ENCODE data around the gene CYP1B1.

Gene CYP1B1

DNA sequence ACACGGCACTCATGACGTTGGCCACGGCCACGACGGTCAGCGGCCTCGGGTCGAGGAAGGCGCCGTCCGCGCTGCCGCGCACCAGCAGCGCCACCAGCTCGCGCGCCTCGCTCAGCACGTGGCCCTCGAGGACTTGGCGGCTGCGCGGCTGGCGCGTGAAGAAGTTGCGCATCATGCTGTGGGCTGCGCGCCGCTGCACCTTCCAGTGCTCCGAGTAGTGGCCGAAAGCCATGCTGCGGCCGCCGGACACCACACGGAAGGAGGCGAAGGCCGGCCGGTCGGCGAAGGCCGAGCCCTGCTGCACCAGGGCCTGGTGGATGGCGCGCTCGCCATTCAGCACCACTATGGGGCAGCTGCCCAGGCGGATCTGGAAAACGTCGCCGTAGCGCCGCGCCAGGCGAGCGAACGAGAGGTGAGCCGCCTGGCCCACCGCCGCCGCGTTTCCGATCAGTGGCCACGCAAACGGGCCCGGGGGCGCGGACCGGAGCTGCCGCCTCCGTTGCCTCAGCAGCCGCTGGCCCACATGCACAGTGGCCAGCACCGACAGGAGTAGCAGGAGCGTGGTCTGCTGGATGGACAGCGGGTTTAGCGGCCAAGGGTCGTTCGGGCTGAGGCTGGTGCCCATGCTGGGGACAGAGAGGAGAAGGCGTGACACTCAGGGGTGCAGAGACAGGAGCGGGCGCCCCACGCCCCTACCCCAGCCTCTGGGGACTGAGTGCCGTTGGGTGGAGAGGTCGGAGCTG is 1.0 kb downstream of the CYP1B1 start:
- DNase-seq, result no peak

DNA sequence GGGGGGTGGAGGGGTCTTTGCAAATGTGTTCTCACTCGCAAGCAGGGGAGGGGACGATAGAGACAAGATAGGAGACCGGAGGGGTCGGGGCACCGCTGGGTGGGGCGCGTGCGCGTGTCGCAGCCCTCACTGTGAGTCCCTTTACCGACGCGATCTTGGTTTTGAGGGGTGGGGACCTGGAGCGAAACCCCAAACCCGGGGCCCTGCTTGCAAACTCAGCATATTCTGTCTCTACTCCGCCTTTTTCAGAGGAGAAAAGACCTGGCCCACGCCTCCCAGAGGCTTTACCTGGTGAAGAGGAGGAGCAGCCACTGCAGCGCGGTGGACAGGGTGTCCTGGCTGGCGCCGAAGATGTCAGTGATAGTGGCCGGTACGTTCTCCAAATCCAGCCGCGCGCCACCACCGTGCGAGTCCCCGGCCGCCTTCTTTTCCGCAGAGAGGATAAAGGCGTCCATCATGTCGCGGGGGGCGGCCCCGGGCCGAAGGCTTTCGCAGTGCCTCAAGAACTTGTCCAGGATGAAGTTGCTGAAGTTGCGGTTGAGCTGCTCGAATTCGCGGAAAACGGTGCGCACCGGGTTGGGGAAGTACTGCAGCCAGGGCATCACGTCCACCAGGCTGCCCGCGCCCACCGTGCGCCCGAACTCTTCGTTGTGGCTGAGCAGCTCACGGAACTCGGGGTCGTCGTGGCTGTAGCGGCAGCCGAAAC is 1.7 kb downstream of the CYP1B1 start:
- DNase-seq, result no peak

DNA sequence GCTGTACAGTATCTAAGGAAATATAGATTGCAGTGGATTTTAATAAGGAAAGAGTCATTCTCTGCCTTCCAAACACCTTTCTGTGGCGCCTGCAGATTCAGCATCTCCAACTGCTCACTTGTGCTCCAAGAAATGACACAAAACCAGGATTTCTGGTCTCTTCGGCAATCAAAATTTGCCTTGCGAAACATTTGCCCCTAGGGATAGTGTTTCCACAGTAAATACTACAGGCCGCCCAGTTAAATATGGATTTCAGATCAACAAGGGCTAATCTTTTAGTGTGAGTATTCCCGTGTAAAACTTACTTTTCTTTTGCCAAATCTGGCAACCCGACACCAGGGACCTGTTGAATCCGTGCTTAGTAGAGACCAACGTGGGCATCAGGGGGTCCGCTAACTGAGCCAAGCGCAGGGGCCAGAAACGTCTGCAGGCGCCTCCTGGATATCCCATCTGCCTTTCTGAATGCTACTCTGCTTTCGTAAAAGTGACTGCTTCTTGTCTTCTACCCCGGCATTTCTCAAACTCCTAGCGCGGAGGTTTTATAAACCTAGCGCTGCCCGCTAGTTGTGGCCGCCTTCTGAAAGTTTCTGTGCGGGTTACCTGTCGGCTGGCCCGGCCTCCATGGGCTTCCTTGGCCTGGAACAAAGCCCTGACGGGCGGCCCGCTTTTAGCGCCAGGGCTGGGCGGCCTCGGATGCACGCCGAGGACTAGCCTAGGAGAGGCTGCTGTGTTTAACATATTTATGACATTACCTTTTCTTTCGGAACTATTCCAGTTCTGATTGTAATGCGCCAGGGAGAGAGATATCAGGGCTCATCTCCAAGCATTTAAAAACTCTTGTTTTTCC is 2.5 kb downstream of the CYP1B1 start:
- DNase-seq, result no peak

DNA sequence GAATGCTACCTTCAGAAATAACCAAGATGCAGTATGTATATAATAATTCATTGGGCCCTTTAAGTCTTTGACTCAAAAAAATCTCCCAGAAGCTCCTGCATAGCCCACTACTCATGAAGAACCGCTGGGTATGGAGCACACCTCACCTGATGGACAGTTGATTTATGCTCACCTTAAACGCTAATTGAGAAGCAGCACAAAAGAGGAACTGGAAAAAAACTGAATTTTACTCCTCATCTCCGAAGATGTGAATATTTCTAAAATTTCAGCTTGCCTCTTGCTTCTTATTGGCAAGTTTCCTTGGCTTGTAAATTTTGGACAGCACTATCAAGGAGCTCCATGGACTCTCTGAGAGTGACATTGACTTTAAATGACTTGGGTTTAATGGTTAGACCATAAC is 5.5 kb downstream of the CYP1B1 start:
- no peak for DNase-seq

DNA sequence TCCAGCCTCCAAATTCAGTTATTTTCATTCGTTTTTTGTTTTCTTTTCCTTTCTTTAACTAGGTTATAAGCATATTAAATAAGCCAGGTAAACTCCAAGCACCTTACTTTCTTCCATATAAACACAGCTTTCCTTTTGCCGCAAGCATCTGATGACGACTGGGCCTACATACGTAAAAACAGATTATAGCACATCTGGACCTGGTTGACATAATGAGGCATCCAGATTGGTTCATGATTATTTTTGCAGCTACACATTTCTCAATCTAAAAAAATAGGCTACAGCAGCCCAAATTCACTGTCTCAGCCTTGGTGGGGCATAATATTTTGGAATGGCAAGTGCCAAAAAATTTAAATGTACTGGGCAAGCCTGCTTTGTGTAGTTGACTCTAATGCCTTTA is 7.7 kb downstream of the CYP1B1 start:
- DNase-seq, result no peak

DNA sequence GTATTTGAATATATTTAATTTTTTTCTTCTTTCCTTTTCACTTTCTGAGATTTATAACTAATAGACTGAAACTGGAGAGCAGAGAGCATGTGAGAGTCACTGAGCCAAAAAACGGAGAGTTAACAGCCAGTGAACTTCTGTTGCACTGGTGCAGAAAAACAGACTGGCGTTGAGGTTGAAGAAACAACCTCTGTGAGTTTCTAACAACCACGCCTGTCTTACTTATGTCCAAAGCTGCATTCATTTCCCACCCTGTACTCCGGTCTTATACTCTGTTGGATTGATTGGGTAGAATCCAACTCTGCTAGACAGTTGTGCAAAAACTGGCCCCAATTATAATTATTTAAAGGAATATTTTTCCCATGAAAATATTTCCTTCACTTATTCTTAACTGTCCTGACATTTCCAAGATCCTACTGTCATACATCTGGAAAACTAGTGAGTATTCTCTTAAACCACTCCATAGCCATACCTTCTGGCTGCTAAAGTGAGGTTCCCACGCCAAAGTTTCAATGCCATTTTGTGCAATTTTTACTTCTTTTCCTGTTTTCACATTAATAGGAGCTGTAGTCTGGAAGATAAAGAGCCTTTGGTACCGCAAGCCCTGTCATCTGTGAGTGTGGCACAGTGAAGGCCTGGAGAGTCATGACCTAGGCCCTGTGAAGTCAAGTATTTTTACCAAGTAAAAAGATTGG is 9.4 kb downstream of the CYP1B1 start:
- DNase-seq, result no peak

DNA sequence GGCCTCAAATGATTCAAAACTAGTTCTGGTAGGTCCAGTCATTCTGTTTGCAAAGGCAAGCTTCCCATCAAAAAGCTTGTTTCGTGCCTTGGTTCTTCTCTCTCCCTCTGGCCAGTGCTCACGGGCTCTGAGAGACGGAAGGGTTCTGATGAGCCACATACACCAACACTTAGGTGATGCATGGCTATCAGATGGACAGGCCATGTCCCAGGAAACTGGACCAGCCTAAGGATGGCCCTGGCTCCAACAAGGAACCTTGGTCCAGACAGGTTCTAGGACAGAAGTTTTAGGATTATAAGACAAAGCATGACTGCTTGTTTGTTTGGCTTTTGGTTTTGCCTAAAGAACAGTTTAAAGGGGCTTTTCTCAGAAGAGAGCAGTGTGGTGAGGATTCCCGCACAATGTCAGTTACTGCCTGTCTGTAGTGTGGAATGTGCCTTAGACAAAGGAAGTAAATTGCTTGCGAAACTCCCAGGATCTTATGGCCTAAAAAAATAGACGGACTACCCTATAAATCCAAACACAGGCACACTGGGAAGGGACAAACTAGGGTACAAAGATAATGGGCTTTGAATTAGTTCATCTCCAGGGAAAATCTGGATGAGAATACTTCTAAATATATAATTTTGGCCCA is 10.3 kb downstream of the CYP1B1 start:
- no peak for DNase-seq

DNA sequence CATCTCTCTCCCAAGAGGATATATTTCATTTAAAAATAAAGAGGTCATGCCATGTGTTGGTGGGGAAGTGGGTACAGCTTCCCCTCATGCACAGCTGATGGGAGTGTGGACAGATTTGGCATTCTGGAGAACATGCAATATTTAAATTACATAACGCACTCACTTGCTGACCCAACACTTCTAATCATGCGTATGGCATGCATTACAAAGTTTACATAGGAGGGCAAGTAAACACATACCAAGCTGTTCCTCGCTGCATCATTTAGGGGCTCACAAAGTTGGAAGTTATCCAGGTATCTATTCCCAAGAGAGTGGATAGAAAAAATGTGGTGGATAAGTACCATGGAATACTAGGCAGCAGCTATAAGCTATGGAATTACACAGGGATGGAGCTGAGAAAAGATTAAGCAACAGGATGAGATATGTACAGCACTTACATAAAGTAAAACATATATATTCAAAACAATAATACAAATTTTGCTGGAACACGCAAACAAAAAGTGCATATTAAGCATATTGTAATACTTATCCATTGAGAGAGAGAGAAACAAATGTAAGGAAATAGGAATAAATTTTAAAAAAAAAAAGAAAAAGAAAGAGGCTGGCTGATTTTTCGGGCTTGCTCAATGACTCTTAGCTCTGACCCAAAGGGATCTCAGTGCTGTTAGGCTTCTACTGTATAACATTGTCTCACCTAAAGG is 11.0 kb downstream of the CYP1B1 start:
- DNase-seq, result no peak

DNA sequence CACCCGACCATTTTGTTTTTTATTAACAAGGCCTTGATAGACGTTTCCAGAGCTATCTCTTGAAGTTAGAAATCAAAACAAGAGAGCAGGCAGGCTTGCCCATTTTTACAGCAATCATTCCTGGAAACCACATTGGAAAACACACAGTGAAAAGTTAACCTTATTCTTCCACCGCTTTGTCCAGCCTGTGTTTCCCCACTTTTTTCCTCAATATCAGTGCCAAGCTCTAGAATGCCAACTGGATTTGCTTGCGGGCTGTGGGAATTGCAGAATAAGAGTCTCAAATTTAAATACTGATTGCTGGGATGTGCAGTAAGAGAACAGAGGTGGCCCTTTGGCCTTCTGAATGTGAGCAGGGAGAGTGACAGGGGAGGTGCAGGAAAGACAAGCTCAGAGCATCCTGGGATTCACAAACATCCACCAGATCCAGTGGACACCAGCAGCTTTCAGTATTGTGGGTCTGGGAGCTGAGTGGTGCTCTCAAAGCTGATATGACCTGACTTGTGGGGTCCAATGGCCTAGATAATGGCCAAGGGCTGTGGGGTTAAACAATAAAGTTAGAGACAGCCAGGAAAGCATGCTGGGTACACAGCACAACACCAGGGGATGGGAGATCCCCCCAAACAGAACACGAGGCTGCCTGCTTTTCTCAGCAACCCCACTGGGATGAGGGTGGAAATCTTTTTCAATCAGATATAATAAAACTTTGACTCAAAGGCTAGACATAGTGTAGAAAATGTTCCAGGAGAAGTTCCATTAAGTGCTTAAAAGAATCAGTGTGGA is 15.5 kb downstream of the CYP1B1 start:
- no peak for DNase-seq

DNA sequence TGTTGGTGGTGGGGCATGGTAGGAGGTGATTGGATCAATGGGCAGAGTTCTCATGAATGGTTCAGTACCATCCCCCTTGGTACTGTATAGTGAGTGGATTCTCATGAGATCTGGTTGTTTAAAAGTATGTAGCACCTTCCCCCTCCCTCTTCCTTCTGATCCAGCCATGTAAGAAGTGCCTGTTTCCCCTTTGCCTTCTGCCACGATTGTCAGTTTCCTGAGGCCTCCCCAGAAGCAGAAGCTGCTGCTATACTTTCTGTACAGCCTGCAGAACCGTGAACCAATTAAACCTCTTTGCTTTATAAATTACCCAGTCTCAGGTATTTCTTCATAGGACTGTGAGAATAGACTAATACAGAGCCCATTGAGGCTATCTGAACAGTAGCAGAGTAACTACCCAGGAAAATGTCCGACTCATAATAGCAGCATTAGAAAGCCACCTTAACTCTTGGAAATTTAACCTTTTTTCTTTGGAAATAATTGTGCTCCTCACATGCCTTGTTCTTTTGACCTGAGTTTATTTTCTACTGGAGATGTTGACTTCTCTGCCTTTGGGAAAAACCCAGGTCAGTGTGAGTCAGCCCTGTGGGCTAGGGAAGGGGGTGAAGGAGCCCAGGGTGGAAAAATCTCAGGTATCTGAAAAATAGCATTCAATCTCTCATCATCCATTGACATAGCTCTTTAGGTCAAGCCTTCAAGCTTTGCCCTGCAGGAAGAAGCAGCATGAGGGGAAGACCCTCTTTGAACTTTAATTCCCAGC is 18.1 kb downstream of the CYP1B1 start:
- DNase-seq, result no peak

DNA sequence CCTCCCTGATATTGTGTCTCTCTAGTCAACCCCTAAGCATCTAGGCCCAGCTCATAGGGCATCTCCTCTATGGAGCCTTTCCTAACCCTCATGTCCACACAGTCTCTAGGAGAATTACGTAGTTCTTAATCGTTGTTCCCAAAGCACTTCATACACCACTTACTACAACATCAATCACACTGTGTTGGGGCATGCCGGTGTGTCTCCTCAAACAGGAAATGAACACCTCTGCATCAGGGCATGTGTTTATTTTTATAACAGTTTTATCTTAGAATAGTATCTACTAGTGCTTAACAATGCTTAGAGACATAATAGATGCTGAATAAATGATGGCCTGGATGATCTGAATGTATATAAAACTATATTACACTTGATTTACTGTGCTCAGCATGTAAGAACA is 19.7 kb downstream of the CYP1B1 start:
- DNase-seq, result no peak

DNA sequence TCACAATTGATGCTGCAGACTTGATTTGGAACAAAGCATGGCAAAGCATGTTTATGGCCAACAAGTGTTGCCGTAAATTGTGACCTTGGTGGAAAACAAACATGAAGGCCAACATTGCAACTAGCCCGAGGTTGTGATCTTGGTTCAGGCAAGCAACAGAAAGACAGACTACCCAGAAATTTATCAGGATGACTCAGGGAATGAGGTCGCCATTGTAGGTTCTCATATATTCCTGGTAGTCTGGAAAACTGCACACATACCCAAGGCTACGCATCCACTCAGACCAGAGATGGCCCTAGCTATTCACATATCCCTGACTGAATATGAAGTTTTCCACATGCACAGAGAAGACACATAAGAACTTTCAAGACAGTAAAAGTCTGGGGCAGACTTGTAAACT is 30.1 kb downstream of the CYP1B1 start:
- no peak for DNase-seq

DNA sequence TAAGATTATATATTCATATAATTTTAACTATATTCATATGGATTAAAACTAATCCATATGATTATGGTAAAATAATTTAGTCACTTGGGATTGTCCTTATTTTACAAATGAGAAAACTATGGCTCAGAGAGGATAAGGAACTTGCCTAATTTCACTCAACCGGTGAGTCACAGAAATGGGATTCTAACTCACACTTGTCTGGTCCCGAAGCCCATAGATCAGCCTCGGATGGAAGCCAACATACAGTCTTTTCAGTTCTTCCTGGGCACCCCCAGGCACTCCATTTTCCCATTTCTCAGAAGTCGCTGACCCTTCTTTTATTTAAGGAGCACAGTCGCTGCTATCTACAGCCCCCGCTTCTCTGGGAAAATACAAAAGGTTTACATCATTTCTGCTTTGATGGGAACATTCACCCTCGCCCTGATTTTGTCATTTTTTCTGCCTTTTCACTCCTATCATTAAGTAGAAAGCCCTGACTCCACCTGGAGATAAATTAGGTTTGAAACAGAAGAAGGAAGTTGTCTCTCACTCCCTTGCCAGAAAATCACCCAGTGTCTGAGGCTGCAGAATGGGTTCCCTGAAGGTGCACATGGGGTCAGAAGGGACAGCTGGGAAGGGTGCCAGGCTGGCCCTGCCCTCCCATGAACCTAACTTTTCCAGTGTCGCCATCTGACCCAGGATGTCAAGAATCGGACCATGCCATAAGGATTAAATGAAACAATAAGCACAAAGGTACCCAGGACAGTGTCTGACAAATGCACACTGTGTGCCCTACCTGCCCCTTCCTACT is 36.6 kb downstream of the CYP1B1 start:
- no peak for DNase-seq

DNA sequence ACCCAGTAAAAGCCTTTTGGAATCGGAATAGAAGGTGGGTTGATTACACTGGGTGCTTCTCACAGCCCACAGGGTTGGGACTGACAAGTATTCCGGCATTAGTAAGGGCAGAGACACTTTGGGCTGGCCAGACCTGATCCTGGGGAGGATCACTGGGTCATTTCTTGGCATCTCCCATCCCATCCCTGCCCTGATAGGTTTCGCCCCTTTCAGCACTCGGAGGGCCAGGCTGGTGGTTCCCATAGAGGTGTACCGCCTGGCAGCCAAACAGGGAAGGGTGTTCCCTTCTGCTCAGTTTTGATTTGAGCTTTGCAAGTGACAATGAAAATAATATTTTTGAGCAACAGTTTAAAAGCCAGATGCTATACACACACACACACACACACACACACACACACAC is 37.3 kb downstream of the CYP1B1 start:
- DNase-seq, result no peak

DNA sequence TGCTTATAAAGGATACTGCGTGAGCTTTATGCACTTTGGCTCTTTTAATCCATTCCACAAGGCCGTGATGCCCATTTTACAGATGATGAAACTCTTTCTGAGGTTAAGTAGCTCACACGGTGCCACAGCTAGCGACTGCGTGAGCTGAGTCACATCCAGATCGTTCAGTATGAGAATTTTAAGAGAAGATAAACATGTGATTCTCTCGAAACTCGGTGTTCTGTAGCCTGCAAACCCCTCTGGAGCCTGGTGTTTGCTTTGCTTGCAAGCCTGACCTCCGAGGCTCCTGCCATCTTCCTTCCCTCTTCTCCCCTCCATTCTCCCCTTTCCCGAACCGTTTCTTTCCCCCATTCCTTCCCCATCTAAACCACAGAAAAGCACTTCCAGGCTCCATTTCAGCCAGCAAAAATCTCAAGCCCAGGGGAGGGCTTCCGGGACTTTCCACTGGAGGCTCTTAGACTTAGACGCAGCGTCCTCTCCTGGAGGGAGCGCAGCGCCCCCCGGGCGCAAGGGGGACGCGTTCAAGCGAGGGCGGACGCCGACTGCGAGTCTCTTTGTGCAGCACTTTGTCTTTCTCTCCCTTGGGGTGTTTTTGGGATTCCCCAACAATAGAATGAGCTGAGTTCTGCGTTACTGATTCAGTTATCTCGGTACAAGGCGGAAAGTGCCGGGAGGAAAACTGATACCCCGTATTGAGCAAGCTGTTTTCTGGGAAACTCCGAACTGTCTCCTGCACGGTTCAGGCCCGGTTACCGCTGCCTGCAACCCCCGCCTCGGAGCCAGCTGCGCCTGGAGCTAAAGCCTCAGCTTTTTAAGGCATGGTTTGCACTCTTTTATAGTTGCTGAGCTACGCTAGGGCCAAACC is 38.0 kb downstream of the CYP1B1 start:
- DNase-seq, result no peak

DNA sequence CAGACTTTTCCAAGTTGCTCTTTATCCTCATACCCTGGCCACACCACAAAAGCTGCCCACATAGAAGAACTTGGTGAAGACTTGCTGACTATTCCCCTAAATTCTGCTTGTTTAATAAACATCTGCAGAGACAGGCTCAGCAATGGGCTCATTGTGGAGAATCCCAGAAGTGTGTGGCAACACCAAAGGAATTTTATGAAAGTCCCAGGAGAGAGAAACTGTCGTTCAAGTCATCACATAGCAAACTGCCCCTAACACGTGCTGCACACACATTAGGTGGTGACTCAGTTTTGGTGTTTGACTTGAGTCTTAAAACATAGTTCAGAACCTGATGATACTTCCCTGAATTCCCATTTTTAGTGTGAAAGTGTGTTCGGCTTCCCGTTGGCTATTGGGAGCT is 38.6 kb downstream of the CYP1B1 start:
- DNase-seq, result no peak

DNA sequence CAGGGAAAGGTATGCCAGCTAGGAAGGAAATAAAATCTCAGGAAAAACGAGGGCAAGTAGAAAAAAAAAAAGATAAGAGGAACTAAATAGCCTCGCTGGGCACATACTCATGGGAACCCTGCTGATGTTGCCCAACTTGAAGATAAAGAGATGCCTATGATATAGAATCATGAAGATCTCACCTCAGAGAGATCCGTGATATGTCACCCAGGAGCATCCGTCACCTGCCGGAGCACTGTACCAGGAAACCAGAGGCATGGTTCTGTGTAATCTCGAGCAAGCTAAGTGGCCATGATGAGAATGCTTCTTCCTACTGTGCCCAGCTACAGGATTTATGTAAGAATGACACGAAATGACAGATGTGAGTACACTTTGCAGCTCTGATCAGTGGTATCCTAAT is 40.0 kb downstream of the CYP1B1 start:
- DNase-seq, result no peak

DNA sequence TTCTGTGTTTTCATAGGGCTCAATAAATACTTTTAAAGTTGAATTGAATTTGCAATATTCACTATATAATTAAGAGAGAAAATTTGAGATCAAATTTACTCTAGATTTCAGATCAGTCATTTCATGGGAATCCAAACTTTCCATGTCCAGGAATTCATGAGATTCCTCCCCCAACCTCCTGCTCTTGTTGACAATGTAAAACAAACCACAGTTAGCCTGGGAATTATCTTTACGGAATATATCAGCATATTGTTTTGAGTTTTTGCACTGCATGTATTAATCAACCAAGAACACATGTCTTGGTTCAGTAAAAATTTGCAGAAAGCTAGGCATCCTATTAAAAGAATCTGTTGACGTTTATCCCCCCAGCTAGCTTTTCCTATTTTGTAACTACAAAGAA is 42.3 kb downstream of the CYP1B1 start:
- DNase-seq, result no peak

DNA sequence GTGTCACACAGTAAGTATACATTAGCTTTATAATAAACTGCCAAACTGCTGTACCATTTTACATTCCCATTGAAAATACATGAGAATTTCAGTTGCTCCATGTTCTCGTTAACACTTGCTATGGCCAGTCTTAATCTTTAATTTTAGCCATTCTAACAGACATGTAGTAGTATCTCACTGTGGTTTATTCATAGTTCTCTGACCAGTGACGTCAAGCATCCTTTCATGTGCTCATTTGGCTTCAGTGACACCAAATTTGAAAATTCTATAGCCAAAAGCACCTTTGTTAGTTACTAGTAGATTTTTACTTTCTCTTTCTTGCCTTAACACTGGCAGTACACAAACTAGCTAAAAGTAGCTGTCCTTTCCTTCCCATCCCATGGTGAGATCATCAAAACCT is 43.0 kb downstream of the CYP1B1 start:
- DNase-seq, result no peak

Data from activated CD8-positive, alpha-beta memory T cell treated with anti-CD3 and anti-CD28 coated beads, Interleukin-2, amount 50 U/mL, for 4 hours (primary cell).